Measurements from ENCODE around the gene MYH11.

DNA sequence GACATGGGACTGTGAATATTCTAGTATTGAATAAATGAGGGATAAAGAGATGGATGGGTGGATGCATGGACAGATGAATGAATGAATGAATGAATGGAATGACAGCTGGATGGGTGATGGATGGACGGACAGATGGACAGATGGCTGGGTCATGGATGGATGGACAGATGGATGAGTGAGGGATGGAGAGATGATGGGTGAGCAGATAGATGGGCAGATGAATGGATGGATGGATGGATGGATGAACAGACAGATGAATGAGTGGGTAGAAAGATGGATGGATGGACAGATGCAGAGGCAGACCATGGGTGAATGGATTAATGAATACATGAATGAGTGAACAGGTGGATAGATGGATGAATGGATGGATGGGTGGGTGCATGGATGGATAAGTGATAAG lies 96.7 kb downstream of the MYH11 start:
- TF ChIP-seq POLR2A (IDR thresholded peaks at IDR 0.05): no peak
- TF ChIP-seq, protein P1, sequence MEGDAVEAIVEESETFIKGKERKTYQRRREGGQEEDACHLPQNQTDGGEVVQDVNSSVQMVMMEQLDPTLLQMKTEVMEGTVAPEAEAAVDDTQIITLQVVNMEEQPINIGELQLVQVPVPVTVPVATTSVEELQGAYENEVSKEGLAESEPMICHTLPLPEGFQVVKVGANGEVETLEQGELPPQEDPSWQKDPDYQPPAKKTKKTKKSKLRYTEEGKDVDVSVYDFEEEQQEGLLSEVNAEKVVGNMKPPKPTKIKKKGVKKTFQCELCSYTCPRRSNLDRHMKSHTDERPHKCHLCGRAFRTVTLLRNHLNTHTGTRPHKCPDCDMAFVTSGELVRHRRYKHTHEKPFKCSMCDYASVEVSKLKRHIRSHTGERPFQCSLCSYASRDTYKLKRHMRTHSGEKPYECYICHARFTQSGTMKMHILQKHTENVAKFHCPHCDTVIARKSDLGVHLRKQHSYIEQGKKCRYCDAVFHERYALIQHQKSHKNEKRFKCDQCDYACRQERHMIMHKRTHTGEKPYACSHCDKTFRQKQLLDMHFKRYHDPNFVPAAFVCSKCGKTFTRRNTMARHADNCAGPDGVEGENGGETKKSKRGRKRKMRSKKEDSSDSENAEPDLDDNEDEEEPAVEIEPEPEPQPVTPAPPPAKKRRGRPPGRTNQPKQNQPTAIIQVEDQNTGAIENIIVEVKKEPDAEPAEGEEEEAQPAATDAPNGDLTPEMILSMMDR (IDR thresholded peaks at IDR 0.05): no peak
